Sigmoid colon (tissue), 3 donors: ENCODE data around the gene WDFY4.

Source experiments
- CTCF ChIP-seq, 4 experiments: fragments of 450-650 bp in 3 of 4; fragments of 200-600 bp in 1 of 4; IDR thresholded peaks; one replicate each; pipeline ENCODE4 v1.5.1; 2016 to 2019; ENCODE audit warnings: antibody characterized with exemption in 4 of 4, mild to moderate bottlenecking in 3 of 4, moderate library complexity in 2 of 4
- POLR2A ChIP-seq, 2 donors: fragments of 450-650 bp; IDR thresholded peaks; one replicate each; pipeline ENCODE4 v1.6.1; 2016; ENCODE audit warnings: antibody characterized with exemption in 2 of 2, mild to moderate bottlenecking in 2 of 2, moderate library complexity in 2 of 2

GRCh38 chr10:48685731-48686130 is 1.1 kb downstream of the WDFY4 start:
- TF ChIP-seq CTCF (IDR thresholded peaks at IDR 0.05), result no peak
- no peak for TF ChIP-seq POLR2A (IDR thresholded peaks at IDR 0.05)
